ENCODE measurements around the gene OR11L1. TPM values are rescaled to one million over a fixed set of nuclear protein-coding genes. Genes with fewer than 3 reads are reported as not detected.

The OR11L1 gene
- total RNA-seq, 1 donor from 2014 or later: not detected

GRCh38 chr1:247797518-247797917, 44.2 kb downstream of the OR11L1 start:
- Mint-ChIP-seq H3K4me3 (no peak overlapping the region), H3K9me3 (peaks cover 49% of the 10 kb centered on the region), H3K36me3 (no peaks in the 10 kb centered on the region), H3K4me1 (no peaks in the 10 kb centered on the region), H3K27ac (no peak overlapping the region), H3K27me3 (ENCODE audit: low read depth) (no peaks in the 10 kb centered on the region)
- DNase-seq (ENCODE audit: low spot score in 2 of 2, unreplicated experiment in 2 of 2): no peak
- TF ChIP-seq, protein P1, sequence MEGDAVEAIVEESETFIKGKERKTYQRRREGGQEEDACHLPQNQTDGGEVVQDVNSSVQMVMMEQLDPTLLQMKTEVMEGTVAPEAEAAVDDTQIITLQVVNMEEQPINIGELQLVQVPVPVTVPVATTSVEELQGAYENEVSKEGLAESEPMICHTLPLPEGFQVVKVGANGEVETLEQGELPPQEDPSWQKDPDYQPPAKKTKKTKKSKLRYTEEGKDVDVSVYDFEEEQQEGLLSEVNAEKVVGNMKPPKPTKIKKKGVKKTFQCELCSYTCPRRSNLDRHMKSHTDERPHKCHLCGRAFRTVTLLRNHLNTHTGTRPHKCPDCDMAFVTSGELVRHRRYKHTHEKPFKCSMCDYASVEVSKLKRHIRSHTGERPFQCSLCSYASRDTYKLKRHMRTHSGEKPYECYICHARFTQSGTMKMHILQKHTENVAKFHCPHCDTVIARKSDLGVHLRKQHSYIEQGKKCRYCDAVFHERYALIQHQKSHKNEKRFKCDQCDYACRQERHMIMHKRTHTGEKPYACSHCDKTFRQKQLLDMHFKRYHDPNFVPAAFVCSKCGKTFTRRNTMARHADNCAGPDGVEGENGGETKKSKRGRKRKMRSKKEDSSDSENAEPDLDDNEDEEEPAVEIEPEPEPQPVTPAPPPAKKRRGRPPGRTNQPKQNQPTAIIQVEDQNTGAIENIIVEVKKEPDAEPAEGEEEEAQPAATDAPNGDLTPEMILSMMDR (IDR thresholded peaks at IDR 0.05; ENCODE audit: unreplicated experiment): no peak

Other genes starting within 250 kb of the OR11L1 start
- gene OR2G3, start 236.3 kb downstream of the OR11L1 start, total RNA-seq: not detected in 3 replicates
- gene OR13G1, start 162.2 kb downstream of the OR11L1 start, total RNA-seq: not detected in 3 replicates
- not detected in 3 replicates for gene OR6F1, start 125.2 kb downstream of the OR11L1 start, total RNA-seq
- not detected in 3 replicates for gene OR14K1, start 103.3 kb downstream of the OR11L1 start, total RNA-seq
- gene OR14A2, start 93.8 kb downstream of the OR11L1 start, total RNA-seq: not detected in 3 replicates
- not detected in 3 replicates for gene OR1C1, start 81.3 kb downstream of the OR11L1 start, total RNA-seq
- not detected in 3 replicates for gene OR14A16, start 17.8 kb downstream of the OR11L1 start, total RNA-seq
- gene TRIM58, start 15.3 kb upstream of the OR11L1 start, total RNA-seq: 0.91 to 1.2 TPM (median 1.1 TPM) in 3 replicates
- 0.32 to 0.63 TPM (median 0.55 TPM) in 3 replicates for gene OR2W3, start 53.7 kb upstream of the OR11L1 start, total RNA-seq
- not detected in 3 replicates for gene OR2T8, start 78.4 kb upstream of the OR11L1 start, total RNA-seq
- 0.13 TPM in 1 of 3 replicates, not detected in the others for gene OR2AJ1, start 83.0 kb upstream of the OR11L1 start, total RNA-seq
- gene OR2L8, start 107.0 kb upstream of the OR11L1 start, total RNA-seq: not detected in 3 replicates
- gene OR2AK2, start 123.3 kb upstream of the OR11L1 start, total RNA-seq: not detected in 3 replicates
- not detected in 3 replicates for gene OR2L5, start 171.8 kb upstream of the OR11L1 start, total RNA-seq
- gene OR2L2, start 188.2 kb upstream of the OR11L1 start, total RNA-seq: 0.22 to 0.31 TPM (median 0.23 TPM) in 3 replicates
- not detected in 3 replicates for gene OR2L3, start 204.9 kb upstream of the OR11L1 start, total RNA-seq